GM18519 (cell line): ENCODE data around the gene TRIM59.
"Not testable (repeated sequence)": the region's sequence is repeated elsewhere in the genome, so short reads cannot be mapped to it uniquely, and the experiment has no call there.

ENCODE experiments used
- ATAC-seq: cut with Tn5 transposase; IDR thresholded peaks from one replicate; pipeline ENCODE4 v1.9.1; 2021; ENCODE audit warnings: mild to moderate bottlenecking, moderate library complexity; ENCODE audit not compliant: unreplicated experiment, low FRiP score

TRIM59 gene

GRCh38 chr3:160458151-160458550 lies 8.6 kb upstream of the TRIM59 start:
- ATAC-seq = no peak

- ATAC-seq = no peak
These were observed 6.3 kb upstream of the TRIM59 start for GRCh38 chr3:160455846-160456245.

GRCh38 chr3:160454995-160455394 lies 5.4 kb upstream of the TRIM59 start:
- ATAC-seq = no peak

- ATAC-seq = not testable (repeated sequence)
These were observed 2.7 kb upstream of the TRIM59 start for GRCh38 chr3:160452251-160452650.

GRCh38 chr3:160451602-160452001 lies 2.0 kb upstream of the TRIM59 start:
- no peak for ATAC-seq

- no peak for ATAC-seq
These were observed 1.3 kb upstream of the TRIM59 start for GRCh38 chr3:160450846-160451245.

GRCh38 chr3:160448845-160449635 lies 546 bp downstream of the TRIM59 start:
- peak; percentile 35 for ATAC-seq

GRCh38 chr3:160447544-160447943 lies 2.0 kb downstream of the TRIM59 start:
- ATAC-seq = no peak

- no peak for ATAC-seq
These were observed 3.0 kb downstream of the TRIM59 start for GRCh38 chr3:160446522-160447056.

- ATAC-seq = no peak
These were observed 3.7 kb downstream of the TRIM59 start for GRCh38 chr3:160445854-160446253.

GRCh38 chr3:160444411-160444810 lies 5.2 kb downstream of the TRIM59 start:
- ATAC-seq = no peak

GRCh38 chr3:160440687-160441086 lies 8.9 kb downstream of the TRIM59 start:
- no peak for ATAC-seq

- ATAC-seq = no peak
These were observed 12.5 kb downstream of the TRIM59 start for GRCh38 chr3:160437083-160437455.

- ATAC-seq = no peak
These were observed 13.8 kb downstream of the TRIM59 start for GRCh38 chr3:160435747-160436146.

- no peak for ATAC-seq
These were observed 14.5 kb downstream of the TRIM59 start for GRCh38 chr3:160435095-160435494.

GRCh38 chr3:160434071-160434470 lies 15.5 kb downstream of the TRIM59 start:
- ATAC-seq = no peak

- ATAC-seq = no peak
These were observed 21.7 kb downstream of the TRIM59 start for GRCh38 chr3:160427832-160428424.

- no peak for ATAC-seq
These were observed 32.3 kb downstream of the TRIM59 start for GRCh38 chr3:160417311-160417710.

GRCh38 chr3:160413613-160414248 lies 35.9 kb downstream of the TRIM59 start:
- peak; percentile 48 for ATAC-seq

GRCh38 chr3:160412477-160412876 lies 37.1 kb downstream of the TRIM59 start:
- no peak for ATAC-seq

GRCh38 chr3:160409812-160410610 lies 39.6 kb downstream of the TRIM59 start:
- ATAC-seq = no peak
